GM21786 (cell line): ENCODE data around the gene FASTKD1.
"Not testable (repeated sequence)": the region's sequence is repeated elsewhere in the genome, so short reads cannot be mapped to it uniquely, and the experiment has no call there.

Source experiments
- ATAC-seq: cut with Tn5 transposase; IDR thresholded peaks from one replicate; pipeline ENCODE4 v1.9.1; 2021; ENCODE audit not compliant: unreplicated experiment

Gene FASTKD1

GRCh38 chr2:169573160-169573973 is at the start of gene FASTKD1:
TSS of gene FASTKD1 (minus strand) at chr2:169573865. CDS start at chr2:169572029, 1,836 bp downstream.
- ATAC-seq: peak; percentile 99

- no peak for ATAC-seq
Measured at GRCh38 chr2:169623235-169623634, 49.6 kb upstream of the FASTKD1 start.

GRCh38 chr2:169620509-169620908 is 46.8 kb upstream of the FASTKD1 start:
- no peak for ATAC-seq

- ATAC-seq: no peak
Measured at GRCh38 chr2:169619946-169620345, 46.3 kb upstream of the FASTKD1 start.

GRCh38 chr2:169615982-169616381 is 42.3 kb upstream of the FASTKD1 start:
- ATAC-seq: not testable (repeated sequence)

GRCh38 chr2:169613876-169614275 is 40.2 kb upstream of the FASTKD1 start:
- no peak for ATAC-seq

GRCh38 chr2:169609264-169609663 is 35.6 kb upstream of the FASTKD1 start:
- no peak for ATAC-seq

- no peak for ATAC-seq
Measured at GRCh38 chr2:169599568-169599967, 25.9 kb upstream of the FASTKD1 start.

GRCh38 chr2:169598982-169599381 is 25.3 kb upstream of the FASTKD1 start:
- ATAC-seq: no peak

GRCh38 chr2:169596546-169596945 is 22.9 kb upstream of the FASTKD1 start:
- ATAC-seq: not testable (repeated sequence)

GRCh38 chr2:169590804-169591203 is 17.1 kb upstream of the FASTKD1 start:
- ATAC-seq: no peak

GRCh38 chr2:169585673-169586072 is 12.0 kb upstream of the FASTKD1 start:
- ATAC-seq: no peak

GRCh38 chr2:169584005-169584877 is 10.6 kb upstream of the FASTKD1 start, which contains the start of gene PPIG:
TSS of gene PPIG (plus strand) at chr2:169584351. CDS start at chr2:169604042, 19,691 bp downstream.
- peak; percentile 91 for ATAC-seq

GRCh38 chr2:169583518-169583917 is 9.9 kb upstream of the FASTKD1 start:
- ATAC-seq: no peak

GRCh38 chr2:169582552-169583266 is 9.0 kb upstream of the FASTKD1 start:
- ATAC-seq: not testable (repeated sequence)

- no peak for ATAC-seq
Measured at GRCh38 chr2:169579044-169579443, 5.4 kb upstream of the FASTKD1 start.

GRCh38 chr2:169575264-169575663 is 1.6 kb upstream of the FASTKD1 start:
- not testable (repeated sequence) for ATAC-seq

- not testable (repeated sequence) for ATAC-seq
Measured at GRCh38 chr2:169574539-169574938, 874 bp upstream of the FASTKD1 start.

- ATAC-seq: no peak
Measured at GRCh38 chr2:169573974-169574299, 272 bp upstream of the FASTKD1 start.

- ATAC-seq: no peak
Measured at GRCh38 chr2:169572821-169573159, 875 bp downstream of the FASTKD1 start.

- ATAC-seq: no peak
Measured at GRCh38 chr2:169572189-169572588, 1.5 kb downstream of the FASTKD1 start.
